ENCODE results near the gene NUDT15. TPM values are rescaled to one million over a fixed set of nuclear protein-coding genes. Genes with fewer than 3 reads are reported as not detected.

The NUDT15 gene
- total RNA-seq, 4 donors from 2014 or later: 3.3 to 10.7 (median 4.8) TPM

GRCh38 chr13:48006396-48006795 lies 31.1 kb upstream of the NUDT15 start:
- TF ChIP-seq EP300 (IDR thresholded peaks at IDR 0.05) (no peak), CTCF (IDR thresholded peaks at IDR 0.05) (no peak)

GRCh38 chr13:48009284-48009683 lies 28.2 kb upstream of the NUDT15 start:
- no peak for TF ChIP-seq CTCF (IDR thresholded peaks at IDR 0.05)
- no peak for TF ChIP-seq EP300 (IDR thresholded peaks at IDR 0.05)
- no peak for TF ChIP-seq POLR2A (IDR thresholded peaks at IDR 0.05)
- Histone ChIP-seq H3K27ac (no peak overlapping the region), H3K4me1 (no peaks in the 10 kb centered on the region), H3K4me3 (no peak overlapping the region), H3K27me3 (no peaks in the 10 kb centered on the region), H3K36me3 (peaks cover 0 to 4% (median 0%) of the 10 kb centered on the region in 3 donors), H3K9me3 (no peaks in the 10 kb centered on the region)
- WGBS, 2 donors: 52 to 65% methylated on average over 1 of the region's 1 CpG
- no peak for DNase-seq (ENCODE audit: low spot score in 2 of 2)

More at GRCh38 chr13:48006396-48006795, 31.1 kb upstream of the NUDT15 start:
- Histone ChIP-seq H3K4me1 (peaks cover 0 to 8% (median 0%) of the 10 kb centered on the region in 4 donors), H3K27me3 (no peaks in the 10 kb centered on the region), H3K4me3 (no peak overlapping the region), H3K36me3 (no peaks in the 10 kb centered on the region), H3K9me3 (no peaks in the 10 kb centered on the region), H3K27ac (no peak overlapping the region)
- WGBS, 2 donors: 54 to 67% methylated on average over 1 of the region's 1 CpG
- no peak for DNase-seq (ENCODE audit: low spot score in 2 of 2)

DNA sequence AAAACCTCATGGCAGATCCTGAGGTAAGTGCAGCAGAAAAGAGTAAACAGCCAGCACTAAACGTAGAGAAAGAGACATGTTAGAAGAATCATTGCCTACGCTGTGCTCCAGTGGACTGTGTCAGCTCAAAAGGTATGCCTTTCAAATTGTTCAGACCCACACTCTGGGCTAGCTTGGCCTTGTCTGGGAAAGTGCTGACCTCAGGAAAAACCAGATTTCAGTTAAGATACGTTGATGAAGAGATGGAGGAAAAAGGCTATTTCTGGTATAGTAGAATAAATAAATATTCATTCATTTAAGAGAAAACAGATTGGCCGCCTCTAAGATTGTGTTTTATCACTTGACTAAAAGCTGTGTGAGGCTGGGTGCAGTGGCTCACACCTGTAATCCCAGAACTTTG lies 26.8 kb upstream of the NUDT15 start:
- no peak overlapping the region for H3K4me3 ChIP-seq
- H3K9me3 ChIP-seq: no peaks in the 10 kb centered on the region
- WGBS, 2 donors: 69 to 94% methylated on average over 3 to 4 of the region's 4 CpGs
- no peak overlapping the region for H3K27ac ChIP-seq
- TF ChIP-seq POLR2A (IDR thresholded peaks at IDR 0.05) (no peak), EP300 (IDR thresholded peaks at IDR 0.05) (no peak)
- DNase-seq (ENCODE audit: low spot score in 2 of 2): no peak
- peaks cover 0 to 4% (median 0%) of the 10 kb centered on the region in 3 donors for H3K36me3 ChIP-seq
- H3K27me3 ChIP-seq: no peaks in the 10 kb centered on the region
- no peaks in the 10 kb centered on the region for H3K4me1 ChIP-seq

GRCh38 chr13:48012668-48013067 lies 24.9 kb upstream of the NUDT15 start:
- no peaks in the 10 kb centered on the region for H3K27me3 ChIP-seq
- peaks cover 0 to 4% (median 0%) of the 10 kb centered on the region in 3 donors for H3K36me3 ChIP-seq
- no peak for TF ChIP-seq POLR2A (IDR thresholded peaks at IDR 0.05)
- 94 to 100% methylated on average over 1 of the region's 1 CpG for WGBS, 2 donors
- no peaks in the 10 kb centered on the region for H3K4me1 ChIP-seq
- no peaks in the 10 kb centered on the region for H3K9me3 ChIP-seq
- no peak overlapping the region for H3K27ac ChIP-seq
- H3K4me3 ChIP-seq: no peak overlapping the region
- no peak for DNase-seq (ENCODE audit: low spot score in 2 of 2)

DNA sequence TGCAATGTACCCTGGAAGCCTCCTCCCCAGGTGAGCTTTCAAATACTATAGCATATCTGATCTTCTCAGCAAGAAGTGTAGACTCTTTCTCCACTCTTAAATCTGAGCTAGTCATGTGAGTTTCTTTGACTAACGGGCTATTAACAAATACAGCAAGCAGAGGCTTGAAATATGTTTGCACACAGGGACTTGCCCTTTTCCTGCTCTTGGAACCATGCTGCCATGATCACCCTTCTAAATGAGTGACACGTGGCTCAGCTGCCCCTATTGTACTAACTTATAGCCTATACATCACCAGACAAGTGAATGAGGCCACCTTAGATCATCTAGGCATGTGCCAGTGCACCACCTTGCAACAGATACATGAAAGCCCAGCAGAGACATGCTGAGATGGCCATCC lies 23.2 kb upstream of the NUDT15 start:
- DNase-seq (ENCODE audit: low spot score in 2 of 2): no peak
- no peaks in the 10 kb centered on the region for H3K4me1 ChIP-seq
- TF ChIP-seq CTCF (IDR thresholded peaks at IDR 0.05): no peak
- TF ChIP-seq POLR2A (IDR thresholded peaks at IDR 0.05): no peak
- no peak for TF ChIP-seq EP300 (IDR thresholded peaks at IDR 0.05)
- 80 to 96% methylated on average over 2 of the region's 2 CpGs for WGBS, 2 donors
- H3K27ac ChIP-seq: no peak overlapping the region
- peaks cover 0 to 4% (median 0%) of the 10 kb centered on the region in 3 donors for H3K36me3 ChIP-seq
- no peak overlapping the region for H3K4me3 ChIP-seq
- H3K27me3 ChIP-seq: no peaks in the 10 kb centered on the region
- no peaks in the 10 kb centered on the region for H3K9me3 ChIP-seq

GRCh38 chr13:48018637-48019036 lies 18.9 kb upstream of the NUDT15 start:
- H3K4me1 ChIP-seq: no peaks in the 10 kb centered on the region
- no peak for DNase-seq (ENCODE audit: low spot score in 2 of 2)
- H3K27ac ChIP-seq: no peak overlapping the region
- no peak for TF ChIP-seq CTCF (IDR thresholded peaks at IDR 0.05)
- no peak for TF ChIP-seq POLR2A (IDR thresholded peaks at IDR 0.05)
- TF ChIP-seq EP300 (IDR thresholded peaks at IDR 0.05): no peak
- H3K36me3 ChIP-seq: no peaks in the 10 kb centered on the region
- no peak overlapping the region for H3K4me3 ChIP-seq
- H3K9me3 ChIP-seq: no peaks in the 10 kb centered on the region
- no peaks in the 10 kb centered on the region for H3K27me3 ChIP-seq
- WGBS, 2 donors: 96 to 98% methylated on average over 2 of the region's 2 CpGs

All from tibial nerve (tissue), 4 donors.